IMR-90 (cell line): Measurements from ENCODE around the gene CD84.
"Not testable (repeated sequence)": the region's sequence is repeated elsewhere in the genome, so short reads cannot be mapped to it uniquely, and the experiment has no call there.

Experiments
- FOS ChIP-seq: fragments of 150-350 bp; IDR thresholded peaks from 2 replicates; pipeline ENCODE4 v1.6.1; 2016; ENCODE audit warnings: low read depth, low read length
- POLR2A ChIP-seq: IDR thresholded peaks from 2 replicates; pipeline ENCODE4 v1.6.1; 2012; ENCODE audit warnings: mild to moderate bottlenecking, low read depth, low read length
- RFX5 ChIP-seq: IDR thresholded peaks from 2 replicates; pipeline ENCODE4 v1.8.0; 2012; ENCODE audit warnings: low read depth, mild to moderate bottlenecking, low read length, moderate library complexity
- TF ChIP-seq, protein P1 (sequence below): conservative IDR thresholded peaks from 2 replicates; pipeline ENCODE4 v1.5.1; 2012; ENCODE audit warnings: mild to moderate bottlenecking, low read depth, low read length, improper control_type of control experiment
- TF ChIP-seq, protein P2 (sequence below): fragments of 150-350 bp; IDR thresholded peaks from 2 replicates; pipeline ENCODE4 v1.6.1; 2017; ENCODE audit warnings: mild to moderate bottlenecking, antibody characterized with exemption, low read length, low read depth

DNA sequence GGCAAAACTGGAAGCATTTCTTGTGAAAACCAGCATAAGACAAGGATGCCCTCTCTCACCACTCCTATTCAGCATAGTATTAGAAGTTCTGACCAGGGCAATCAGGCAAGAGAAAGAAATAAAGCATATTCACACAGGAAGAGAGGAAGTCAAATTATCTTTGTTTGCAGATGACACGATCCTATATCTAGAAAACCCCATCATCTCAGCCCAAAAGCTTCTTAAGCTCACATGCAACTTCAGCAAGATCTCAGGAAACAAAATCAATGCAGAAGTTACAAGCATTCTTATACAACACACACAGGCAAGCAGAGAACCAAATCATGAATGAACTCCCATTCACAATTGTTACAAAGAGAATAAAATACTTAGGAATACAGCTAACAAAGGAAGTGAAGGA, 63.4 kb downstream of the CD84 start:
- TF ChIP-seq, protein P1, sequence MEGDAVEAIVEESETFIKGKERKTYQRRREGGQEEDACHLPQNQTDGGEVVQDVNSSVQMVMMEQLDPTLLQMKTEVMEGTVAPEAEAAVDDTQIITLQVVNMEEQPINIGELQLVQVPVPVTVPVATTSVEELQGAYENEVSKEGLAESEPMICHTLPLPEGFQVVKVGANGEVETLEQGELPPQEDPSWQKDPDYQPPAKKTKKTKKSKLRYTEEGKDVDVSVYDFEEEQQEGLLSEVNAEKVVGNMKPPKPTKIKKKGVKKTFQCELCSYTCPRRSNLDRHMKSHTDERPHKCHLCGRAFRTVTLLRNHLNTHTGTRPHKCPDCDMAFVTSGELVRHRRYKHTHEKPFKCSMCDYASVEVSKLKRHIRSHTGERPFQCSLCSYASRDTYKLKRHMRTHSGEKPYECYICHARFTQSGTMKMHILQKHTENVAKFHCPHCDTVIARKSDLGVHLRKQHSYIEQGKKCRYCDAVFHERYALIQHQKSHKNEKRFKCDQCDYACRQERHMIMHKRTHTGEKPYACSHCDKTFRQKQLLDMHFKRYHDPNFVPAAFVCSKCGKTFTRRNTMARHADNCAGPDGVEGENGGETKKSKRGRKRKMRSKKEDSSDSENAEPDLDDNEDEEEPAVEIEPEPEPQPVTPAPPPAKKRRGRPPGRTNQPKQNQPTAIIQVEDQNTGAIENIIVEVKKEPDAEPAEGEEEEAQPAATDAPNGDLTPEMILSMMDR = not testable (repeated sequence)
- TF ChIP-seq, protein P2, sequence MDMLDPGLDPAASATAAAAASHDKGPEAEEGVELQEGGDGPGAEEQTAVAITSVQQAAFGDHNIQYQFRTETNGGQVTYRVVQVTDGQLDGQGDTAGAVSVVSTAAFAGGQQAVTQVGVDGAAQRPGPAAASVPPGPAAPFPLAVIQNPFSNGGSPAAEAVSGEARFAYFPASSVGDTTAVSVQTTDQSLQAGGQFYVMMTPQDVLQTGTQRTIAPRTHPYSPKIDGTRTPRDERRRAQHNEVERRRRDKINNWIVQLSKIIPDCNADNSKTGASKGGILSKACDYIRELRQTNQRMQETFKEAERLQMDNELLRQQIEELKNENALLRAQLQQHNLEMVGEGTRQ = not testable (repeated sequence)
- TF ChIP-seq FOS, RFX5, POLR2A: not testable (repeated sequence)
